C1 segment of cervical spinal cord (tissue), 14 donors: Measurements from ENCODE around the gene CD320.
"Not testable (repeated sequence)": the region's sequence is repeated elsewhere in the genome, so short reads cannot be mapped to it uniquely, and the experiment has no call there.

Experiments
- DNase-seq, 14 donors: peaks; one replicate each; lab custom pipeline; 2025; lab: John Stamatoyannopoulos, UW

The CD320 gene

GRCh38 chr19:8310342-8311055 lies 2.3 kb upstream of the CD320 start:
- DNase-seq = no peak

GRCh38 chr19:8308891-8309291 lies 733 bp upstream of the CD320 start:
- DNase-seq = no peak

- DNase-seq = no peak
These were observed 676 bp downstream of the CD320 start for GRCh38 chr19:8307400-8307964.

- DNase-seq = no peak
These were observed 1.7 kb downstream of the CD320 start for GRCh38 chr19:8306235-8307054.

GRCh38 chr19:8305798-8306197 lies 2.4 kb downstream of the CD320 start:
- DNase-seq = no peak

GRCh38 chr19:8304841-8305621 lies 3.1 kb downstream of the CD320 start:
- no peak for DNase-seq

GRCh38 chr19:8302734-8303133 lies 5.4 kb downstream of the CD320 start:
- no peak for DNase-seq

GRCh38 chr19:8302357-8302691 lies 5.8 kb downstream of the CD320 start:
- no peak for DNase-seq

GRCh38 chr19:8291337-8291736 lies 16.8 kb downstream of the CD320 start:
- DNase-seq = not testable (repeated sequence)

GRCh38 chr19:8276508-8276907 lies 31.6 kb downstream of the CD320 start:
- DNase-seq = not testable (repeated sequence)

GRCh38 chr19:8269724-8270123 lies 38.4 kb downstream of the CD320 start:
- no peak for DNase-seq

GRCh38 chr19:8265872-8266271 lies 42.3 kb downstream of the CD320 start:
- DNase-seq = no peak

- not testable (repeated sequence) for DNase-seq
These were observed 43.9 kb downstream of the CD320 start for GRCh38 chr19:8264248-8264647.

GRCh38 chr19:8262431-8262830 lies 45.7 kb downstream of the CD320 start:
- no peak for DNase-seq

- DNase-seq = no peak
These were observed 46.3 kb downstream of the CD320 start for GRCh38 chr19:8261881-8262280.

- DNase-seq = no peak
These were observed 46.8 kb downstream of the CD320 start for GRCh38 chr19:8261347-8261746.

GRCh38 chr19:8259922-8260247 lies 48.3 kb downstream of the CD320 start:
- no peak for DNase-seq

- no peak for DNase-seq
These were observed 48.8 kb downstream of the CD320 start for GRCh38 chr19:8259142-8259921.

- DNase-seq = no peak
These were observed 51.1 kb downstream of the CD320 start for GRCh38 chr19:8257052-8257443.

GRCh38 chr19:8256276-8257051 lies 51.7 kb downstream of the CD320 start:
- DNase-seq = no peak
